ENCODE results near the gene CNTFR. TPM values are rescaled to one million over a fixed set of nuclear protein-coding genes. Genes with fewer than 3 reads are reported as not detected.

Gene CNTFR
- total and polyA plus RNA-seq, 2 of the 8 experiments (the other 6 are each of a cell fraction or from before 2014, with no cell fraction given), result 1.2 to 4.2 TPM

- H3K18ac ChIP-seq (ENCODE audit: extremely low read depth, low read length), result peak within 1 kb of the TSS; percentile 90
- no peaks in the 10 kb centered on the region for H3K9me3 ChIP-seq (ENCODE audit: insufficient read depth in 2 of 2, low read depth in 1 of 2, low read length in 1 of 2)
- no peak within 1 kb of the TSS for H2BK20ac ChIP-seq (ENCODE audit: low read length)
- peak within 1 kb of the TSS; percentile 72; the same call in 1 of the 2 replicates for H2BK15ac ChIP-seq (ENCODE audit: low read length)
- no peaks in the 10 kb centered on the region for H4K20me1 ChIP-seq (replicated peaks in 1 of 2; ENCODE audit: control insufficient read depth in 1 of 2, insufficient read depth in 2 of 2, low read length in 2 of 2)
- POLR2A ChIA-PET (ENCODE audit: partially characterized antibody), result interaction anchor here (0.8 to 3.4 kb wide), 5 partner anchors 10 to 33 kb away, joined by 3 to 17 read pairs (median 3); partner anchors contain the start of genes ARID3C and SIGMAR1
- peak within 1 kb of the TSS in 3 of 4 experiments; percentile 79 to 83 (median 81); a peak in 6 of 7 replicates for H3K9ac ChIP-seq (replicated peaks in 1 of 4; ENCODE audit: extremely low read depth in 1 of 4, low read depth in 3 of 4, low read length in 3 of 4)
- H4K91ac ChIP-seq (replicated peaks; ENCODE audit: insufficient read length, low read length), result peak within 1 kb of the TSS; percentile 11
- peak within 1 kb of the TSS; percentile 92 for H3K14ac ChIP-seq (ENCODE audit: insufficient read length)
- H2AFZ ChIP-seq (ENCODE audit: low read length), result peak within 1 kb of the TSS; percentile 90; the same call in 1 of the 2 replicates
- H3K79me1 ChIP-seq (ENCODE audit: low read depth, low read length), result no peaks in the 10 kb centered on the region
- H3K36me3 ChIP-seq (ENCODE audit: control insufficient read depth in 2 of 4, insufficient read depth in 4 of 4, low read length in 3 of 4), result no peaks in the 10 kb centered on the region; a peak in 1 of 8 replicates
- peak within 1 kb of the TSS; percentile 74 to 87 (median 82) for H3K4me3 ChIP-seq (ENCODE audit: extremely low read depth in 1 of 4, insufficient read depth in 2 of 4, low read depth in 3 of 4, low read length in 4 of 4)
- peak within 1 kb of the TSS; percentile 95 for H4K8ac ChIP-seq (ENCODE audit: extremely low read depth, insufficient read depth, low read length)
- no peak within 1 kb of the TSS for H3K23ac ChIP-seq (ENCODE audit: insufficient read length)
- peak within 1 kb of the TSS; percentile 77 for H4K5ac ChIP-seq (ENCODE audit: insufficient read length, low read depth, low read length)
- peak within 1 kb of the TSS; percentile 10; the same call in 1 of the 2 replicates for H2BK12ac ChIP-seq (ENCODE audit: low read depth, low read length)
- no peak within 1 kb of the TSS for H2BK5ac ChIP-seq (ENCODE audit: low read depth, low read length)
- FAIRE-seq (no peak), DNase-seq (ENCODE audit: low read depth in 1 of 2, low spot score in 2 of 2) (peak in 1 of 2 experiments; percentile 88)
- H3K23me2 ChIP-seq (ENCODE audit: low read depth, low read length), result peaks cover 10% of the 10 kb centered on the region; the same call in 1 of the 2 replicates
- peak within 1 kb of the TSS; percentile 81 to 94 for H3K4me2 ChIP-seq (ENCODE audit: insufficient read depth in 1 of 2, low read depth in 2 of 2, low read length in 2 of 2)
- CTCF ChIA-PET (ENCODE audit: partially characterized antibody), result interaction anchor here (0.6 to 16.9 kb wide), 16 partner anchors 8 to 979 kb away, joined by 3 to 401 read pairs (median 4); partner anchors contain the start of genes ARID3C, DCTN3, GALT and SIGMAR1
- peaks cover 0 to 11% (median 6%) of the 10 kb centered on the region in 4 experiments; a peak in 6 of 7 replicates for H3K4me1 ChIP-seq (replicated peaks in 1 of 4; ENCODE audit: control insufficient read depth in 3 of 4, insufficient read depth in 4 of 4, low read length in 3 of 4)
- WGBS, 2 experiments (ENCODE audit: extremely low coverage in 1 of 2, insufficient coverage in 1 of 2, insufficient read length in 1 of 2, insufficient replicate concordance in 2 of 2, low coverage in 1 of 2, low lambda C conversion rate in 2 of 2, missing lambda C conversion rate in 1 of 2), result 4% methylated on average over 58 of the region's 77 CpGs; no CpG with 5 or more reads in 1 of the 2 experiments
- no peaks in the 10 kb centered on the region for H3K79me2 ChIP-seq (ENCODE audit: control insufficient read depth in 1 of 2, insufficient read depth in 2 of 2, low read length in 2 of 2)
- H3K27ac ChIP-seq (ENCODE audit: low read depth, low read length), result peak within 1 kb of the TSS; percentile 43; the same call in 1 of the 2 replicates
- peak within 1 kb of the TSS; percentile 82 for H3K4ac ChIP-seq (replicated peaks; ENCODE audit: insufficient read length, low read depth, low read length)
- H3K27me3 ChIP-seq (replicated peaks in 1 of 4; ENCODE audit: control insufficient read depth in 3 of 4, extremely low read depth in 1 of 4, insufficient read depth in 3 of 4, low read length in 3 of 4), result peaks cover 0 to 6% (median 2%) of the 10 kb centered on the region in 4 experiments; a peak in 2 of 7 replicates
- H3K56ac ChIP-seq (replicated peaks; ENCODE audit: insufficient read length, low read depth, low read length), result peak within 1 kb of the TSS; percentile 70
- no peak within 1 kb of the TSS for H2AK5ac ChIP-seq (ENCODE audit: low read depth, low read length)
- peak within 1 kb of the TSS; percentile 18 for H2BK120ac ChIP-seq (replicated peaks; ENCODE audit: low read depth, low read length)
- TF ChIP-seq ATF2 (IDR thresholded peaks at IDR 0.05; ENCODE audit: low read length) (no peak), BRCA1 (IDR thresholded peaks at IDR 0.05; ENCODE audit: low read depth, low read length) (no peak), CEBPB (IDR thresholded peaks at IDR 0.05; ENCODE audit: low read depth, low read length) (no peak), HDAC6 (IDR thresholded peaks at IDR 0.05; ENCODE audit: low read depth, low read length) (no peak), PHF8 (conservative IDR thresholded peaks at IDR 0.05; ENCODE audit: low read depth, low read length) (peak; percentile 86), FOSL1 (IDR thresholded peaks at IDR 0.05; ENCODE audit: insufficient read depth, low read depth, low read length) (no peak), CHD1 (IDR thresholded peaks at IDR 0.05; ENCODE audit: low read depth, low read length) (no peak), SP1 (IDR thresholded peaks at IDR 0.05; ENCODE audit: low read depth, low read length) (no peak)
Observed at GRCh38 chr9:34611811-34612787, 22.6 kb upstream of the CNTFR start, which contains the start of gene RPP25L. RPP25L (minus strand) TSS chr9:34612097; CDS start chr9:34611296, 801 bp downstream.

All from H1 (cell line).